ENCODE data around the gene SHC2. TPM values are rescaled to one million over a fixed set of nuclear protein-coding genes. Genes with fewer than 3 reads are reported as not detected.

The SHC2 gene
- total and polyA plus RNA-seq, 9 of the 15 experiments (the other 6 are each of a cell fraction or from before 2014, with no cell fraction given), result 0.14 to 0.36 (median 0.17) TPM; not detected in 5

DNA sequence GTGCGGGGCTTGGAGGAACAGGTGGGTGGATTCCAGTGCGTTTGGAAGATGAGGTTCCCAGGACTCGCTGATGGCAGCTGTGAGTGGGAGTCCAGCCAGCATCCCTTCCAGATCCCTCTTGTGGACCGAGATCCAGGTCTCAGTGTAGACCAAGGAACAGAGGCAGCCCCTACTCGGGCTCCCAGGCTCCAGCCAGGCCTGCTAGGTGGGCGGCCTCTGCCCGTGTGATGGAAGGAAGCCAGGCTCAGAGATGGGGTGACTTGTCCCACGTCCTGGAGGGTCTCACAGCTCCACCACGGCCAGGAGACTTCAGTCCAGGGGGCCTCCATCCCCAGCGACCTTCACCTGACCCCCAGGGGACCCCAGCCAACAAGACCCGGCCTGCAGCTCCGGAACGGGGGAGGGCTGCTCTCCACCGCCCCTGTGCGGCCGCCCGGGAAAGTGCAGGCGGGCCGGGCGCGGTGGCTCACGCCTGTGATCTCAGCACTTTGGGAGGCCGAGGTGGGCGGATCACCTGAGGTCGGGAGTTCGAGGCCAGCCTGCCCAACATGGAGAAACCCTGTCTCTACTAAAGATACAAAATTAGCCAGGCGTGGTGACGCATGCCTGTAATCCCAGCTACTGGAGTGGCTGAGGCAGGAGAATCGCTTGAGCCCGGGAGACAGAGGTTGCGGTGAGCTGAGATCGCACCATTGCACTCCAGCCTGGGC is 34.7 kb upstream of the SHC2 start (continued):
- TF ChIP-seq, protein P1, sequence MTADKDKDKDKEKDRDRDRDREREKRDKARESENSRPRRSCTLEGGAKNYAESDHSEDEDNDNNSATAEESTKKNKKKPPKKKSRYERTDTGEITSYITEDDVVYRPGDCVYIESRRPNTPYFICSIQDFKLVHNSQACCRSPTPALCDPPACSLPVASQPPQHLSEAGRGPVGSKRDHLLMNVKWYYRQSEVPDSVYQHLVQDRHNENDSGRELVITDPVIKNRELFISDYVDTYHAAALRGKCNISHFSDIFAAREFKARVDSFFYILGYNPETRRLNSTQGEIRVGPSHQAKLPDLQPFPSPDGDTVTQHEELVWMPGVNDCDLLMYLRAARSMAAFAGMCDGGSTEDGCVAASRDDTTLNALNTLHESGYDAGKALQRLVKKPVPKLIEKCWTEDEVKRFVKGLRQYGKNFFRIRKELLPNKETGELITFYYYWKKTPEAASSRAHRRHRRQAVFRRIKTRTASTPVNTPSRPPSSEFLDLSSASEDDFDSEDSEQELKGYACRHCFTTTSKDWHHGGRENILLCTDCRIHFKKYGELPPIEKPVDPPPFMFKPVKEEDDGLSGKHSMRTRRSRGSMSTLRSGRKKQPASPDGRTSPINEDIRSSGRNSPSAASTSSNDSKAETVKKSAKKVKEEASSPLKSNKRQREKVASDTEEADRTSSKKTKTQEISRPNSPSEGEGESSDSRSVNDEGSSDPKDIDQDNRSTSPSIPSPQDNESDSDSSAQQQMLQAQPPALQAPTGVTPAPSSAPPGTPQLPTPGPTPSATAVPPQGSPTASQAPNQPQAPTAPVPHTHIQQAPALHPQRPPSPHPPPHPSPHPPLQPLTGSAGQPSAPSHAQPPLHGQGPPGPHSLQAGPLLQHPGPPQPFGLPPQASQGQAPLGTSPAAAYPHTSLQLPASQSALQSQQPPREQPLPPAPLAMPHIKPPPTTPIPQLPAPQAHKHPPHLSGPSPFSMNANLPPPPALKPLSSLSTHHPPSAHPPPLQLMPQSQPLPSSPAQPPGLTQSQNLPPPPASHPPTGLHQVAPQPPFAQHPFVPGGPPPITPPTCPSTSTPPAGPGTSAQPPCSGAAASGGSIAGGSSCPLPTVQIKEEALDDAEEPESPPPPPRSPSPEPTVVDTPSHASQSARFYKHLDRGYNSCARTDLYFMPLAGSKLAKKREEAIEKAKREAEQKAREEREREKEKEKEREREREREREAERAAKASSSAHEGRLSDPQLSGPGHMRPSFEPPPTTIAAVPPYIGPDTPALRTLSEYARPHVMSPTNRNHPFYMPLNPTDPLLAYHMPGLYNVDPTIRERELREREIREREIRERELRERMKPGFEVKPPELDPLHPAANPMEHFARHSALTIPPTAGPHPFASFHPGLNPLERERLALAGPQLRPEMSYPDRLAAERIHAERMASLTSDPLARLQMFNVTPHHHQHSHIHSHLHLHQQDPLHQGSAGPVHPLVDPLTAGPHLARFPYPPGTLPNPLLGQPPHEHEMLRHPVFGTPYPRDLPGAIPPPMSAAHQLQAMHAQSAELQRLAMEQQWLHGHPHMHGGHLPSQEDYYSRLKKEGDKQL (CRISPR knock-in tag; IDR thresholded peaks at IDR 0.05; ENCODE audit: borderline replicate concordance), result no peak
- TF ChIP-seq, protein P2, sequence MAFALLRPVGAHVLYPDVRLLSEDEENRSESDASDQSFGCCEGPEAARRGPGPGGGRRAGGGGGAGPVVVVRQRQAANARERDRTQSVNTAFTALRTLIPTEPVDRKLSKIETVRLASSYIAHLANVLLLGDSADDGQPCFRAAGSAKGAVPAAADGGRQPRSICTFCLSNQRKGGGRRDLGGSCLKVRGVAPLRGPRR (CRISPR knock-in tag; IDR thresholded peaks at IDR 0.05), result no peak
- TF ChIP-seq JUNB (CRISPR knock-in tag; conservative IDR thresholded peaks at IDR 0.05) (no peak), NCOR1 (IDR thresholded peaks at IDR 0.05) (no peak), ZNF717 (CRISPR knock-in tag; IDR thresholded peaks at IDR 0.05) (no peak), MAZ (CRISPR knock-in tag; conservative IDR thresholded peaks at IDR 0.05 in 1 of 2, IDR thresholded peaks at IDR 0.05 in 1 of 2) (peak; percentile 38 to 48; a peak in 3 of 4 replicates), ZNF324 (CRISPR knock-in tag; IDR thresholded peaks at IDR 0.05) (no peak), TCF7L2 (IDR thresholded peaks at IDR 0.05; ENCODE audit: low read depth, low read length) (no peak), NFATC3 (IDR thresholded peaks at IDR 0.05) (no peak), ZNF75A (CRISPR knock-in tag; IDR thresholded peaks at IDR 0.05) (no peak), PCBP1 (IDR thresholded peaks at IDR 0.05; ENCODE audit: low read depth, low read length, poor library complexity, severe bottlenecking) (no peak), GABPA (tag; conservative IDR thresholded peaks at IDR 0.05; ENCODE audit: low read depth) (no peak), STAT5A (IDR thresholded peaks at IDR 0.05; ENCODE audit: borderline replicate concordance, low read length) (no peak), XRCC4 (IDR thresholded peaks at IDR 0.05; ENCODE audit: extremely low read depth, insufficient read depth, insufficient read length) (no peak), KDM2B (CRISPR knock-in tag; IDR thresholded peaks at IDR 0.05) (no peak), ZFP30 (CRISPR knock-in tag; IDR thresholded peaks at IDR 0.05; ENCODE audit: borderline replicate concordance) (no peak), HDAC1 (IDR thresholded peaks at IDR 0.05) (peak in 1 of 2 experiments; percentile 55; a peak in 2 of 4 replicates), PHB2 (IDR thresholded peaks at IDR 0.05; ENCODE audit: low read depth) (no peak), BCOR (IDR thresholded peaks at IDR 0.05) (peak; percentile 92)
- TF ChIP-seq, protein P3, sequence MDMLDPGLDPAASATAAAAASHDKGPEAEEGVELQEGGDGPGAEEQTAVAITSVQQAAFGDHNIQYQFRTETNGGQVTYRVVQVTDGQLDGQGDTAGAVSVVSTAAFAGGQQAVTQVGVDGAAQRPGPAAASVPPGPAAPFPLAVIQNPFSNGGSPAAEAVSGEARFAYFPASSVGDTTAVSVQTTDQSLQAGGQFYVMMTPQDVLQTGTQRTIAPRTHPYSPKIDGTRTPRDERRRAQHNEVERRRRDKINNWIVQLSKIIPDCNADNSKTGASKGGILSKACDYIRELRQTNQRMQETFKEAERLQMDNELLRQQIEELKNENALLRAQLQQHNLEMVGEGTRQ (CRISPR knock-in tag; IDR thresholded peaks at IDR 0.05), result no peak
- TF ChIP-seq, protein P4, sequence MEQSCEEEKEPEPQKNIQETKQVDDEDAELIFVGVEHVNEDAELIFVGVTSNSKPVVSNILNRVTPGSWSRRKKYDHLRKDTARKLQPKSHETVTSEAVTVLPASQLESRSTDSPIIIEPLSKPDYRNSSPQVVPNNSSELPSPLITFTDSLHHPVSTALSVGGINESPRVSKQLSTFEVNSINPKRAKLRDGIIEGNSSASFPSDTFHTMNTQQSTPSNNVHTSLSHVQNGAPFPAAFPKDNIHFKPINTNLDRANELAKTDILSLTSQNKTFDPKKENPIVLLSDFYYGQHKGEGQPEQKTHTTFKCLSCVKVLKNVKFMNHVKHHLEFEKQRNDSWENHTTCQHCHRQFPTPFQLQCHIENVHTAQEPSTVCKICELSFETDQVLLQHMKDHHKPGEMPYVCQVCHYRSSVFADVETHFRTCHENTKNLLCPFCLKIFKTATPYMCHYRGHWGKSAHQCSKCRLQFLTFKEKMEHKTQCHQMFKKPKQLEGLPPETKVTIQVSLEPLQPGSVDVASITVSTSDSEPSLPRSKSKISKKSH (CRISPR knock-in tag; IDR thresholded peaks at IDR 0.05), result no peak

Measured in K562 (cell line).